DOHH2 (cell line): ENCODE results near the gene MPPED1.

Experiments
- H3F3A ChIP-seq: fragments of 200-600 bp; sonication (generic), shearing (Covaris generic); 2 replicates; pipeline ENCODE4 v1.6.0; 2016; ENCODE audit warnings: antibody characterized with exemption, mild to moderate bottlenecking; ENCODE audit not compliant: control insufficient read depth, insufficient read depth
- H3K27ac ChIP-seq: fragments of 200-600 bp; sonication (generic); 2 replicates; pipeline ENCODE4 v1.5.1; 2014; ENCODE audit warnings: low read depth, mild to moderate bottlenecking, low read length, moderate library complexity
- H3K27me3 ChIP-seq: fragments of 200-600 bp; sonication (generic); 2 replicates; pipeline ENCODE4 v1.6.1; 2014; ENCODE audit warnings: mild to moderate bottlenecking, low read length, mixed read lengths; ENCODE audit not compliant: control insufficient read depth
- H3K36me3 ChIP-seq: fragments of 200-600 bp; sonication (generic); 2 replicates; pipeline ENCODE4 v1.6.1; 2014; ENCODE audit warnings: mild to moderate bottlenecking, low read length, moderate library complexity, mixed read lengths; ENCODE audit not compliant: control insufficient read depth
- H3K4me1 ChIP-seq: fragments of 200-600 bp; sonication (generic); 2 replicates; pipeline ENCODE4 v1.6.1; 2014; ENCODE audit warnings: mild to moderate bottlenecking, low read length, mixed read lengths; ENCODE audit not compliant: control insufficient read depth
- H3K4me2 ChIP-seq: fragments of 200-600 bp; sonication (generic); 2 replicates; pipeline ENCODE4 v1.6.0; 2014; ENCODE audit warnings: mild to moderate bottlenecking, low read length, moderate library complexity
- H3K4me3 ChIP-seq: fragments of 200-600 bp; sonication (generic); 2 replicates; pipeline ENCODE4 v1.5.1; 2014; ENCODE audit warnings: mild to moderate bottlenecking, low read length, mixed read lengths
- H3K79me2 ChIP-seq: fragments of 200-600 bp; sonication (generic); 2 replicates; pipeline ENCODE4 v1.6.1; 2014; ENCODE audit warnings: mild to moderate bottlenecking, low read length, mixed read lengths; ENCODE audit not compliant: control insufficient read depth
- H3K9me2 ChIP-seq: fragments of 200-600 bp; sonication (generic); replicated peaks from 2 replicates; pipeline ENCODE4 v1.6.1; 2014; ENCODE audit warnings: mild to moderate bottlenecking, low read length, mixed read lengths; ENCODE audit not compliant: control insufficient read depth
- H3K9me3 ChIP-seq: fragments of 200-600 bp; sonication (generic); 2 replicates; pipeline ENCODE4 v1.6.1; 2014; ENCODE audit warnings: antibody characterized with exemption, low read length, mixed read lengths; ENCODE audit not compliant: control insufficient read depth, insufficient read depth
- H4K20me1 ChIP-seq: fragments of 200-600 bp; sonication (generic); 2 replicates; pipeline ENCODE4 v1.6.0; 2014; ENCODE audit warnings: low read depth, mild to moderate bottlenecking, antibody characterized with exemption, low read length, moderate library complexity; ENCODE audit not compliant: control insufficient read depth, insufficient read depth
- EZH2phosphoT487 ChIP-seq: fragments of 200-600 bp; sonication (generic); IDR thresholded peaks from 2 replicates; pipeline ENCODE4 v1.6.1; 2017; ENCODE audit warnings: borderline replicate concordance, mild to moderate bottlenecking, antibody characterized with exemption, low read length, moderate library complexity, mixed read lengths
- TF ChIP-seq, protein P1 (sequence below): fragments of 200-600 bp; sonication (generic); IDR thresholded peaks from one replicate; pipeline ENCODE4 v1.5.1; 2014; ENCODE audit warnings: antibody characterized with exemption, mild to moderate bottlenecking, low read depth, low read length; ENCODE audit not compliant: poor library complexity, severe bottlenecking

Gene MPPED1

DNA sequence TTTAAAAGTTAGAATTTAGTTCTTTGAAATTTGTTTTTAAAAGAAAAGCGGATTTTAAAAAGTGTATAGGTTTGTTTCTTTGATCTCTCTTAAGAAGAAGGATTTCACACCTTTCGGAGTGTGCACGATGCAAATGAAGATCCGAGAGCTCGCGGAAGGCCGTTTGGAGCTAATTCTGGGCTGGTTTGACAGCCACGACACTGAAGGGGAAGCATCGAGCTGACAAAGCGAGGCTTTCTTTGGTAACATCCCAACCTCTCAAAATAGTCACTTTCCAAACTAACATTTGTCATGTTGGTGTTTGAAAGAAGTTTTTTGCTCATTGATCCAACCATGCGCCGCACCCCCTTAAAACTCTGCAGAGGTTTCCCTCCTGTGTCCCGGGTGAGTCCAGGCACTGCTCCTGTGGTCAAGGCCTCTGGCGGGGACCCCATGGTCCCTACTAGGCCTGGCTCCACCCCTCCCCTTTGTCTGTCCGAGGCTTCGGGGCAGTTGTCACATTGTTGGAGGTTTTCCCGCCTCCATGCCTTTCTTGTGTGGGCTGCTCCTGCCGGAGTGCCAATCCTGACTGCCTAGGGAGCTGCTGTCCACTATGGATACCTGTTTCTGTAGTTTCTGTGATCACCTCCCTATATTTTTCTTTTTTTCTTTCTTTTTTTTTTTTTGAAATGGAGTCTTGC, 39.7 kb downstream of the MPPED1 start:
- Histone ChIP-seq H3K4me3 (no peak overlapping the region), H3K4me2 (no peak overlapping the region)
- TF ChIP-seq EZH2phosphoT487 = no peak
- TF ChIP-seq, protein P1, sequence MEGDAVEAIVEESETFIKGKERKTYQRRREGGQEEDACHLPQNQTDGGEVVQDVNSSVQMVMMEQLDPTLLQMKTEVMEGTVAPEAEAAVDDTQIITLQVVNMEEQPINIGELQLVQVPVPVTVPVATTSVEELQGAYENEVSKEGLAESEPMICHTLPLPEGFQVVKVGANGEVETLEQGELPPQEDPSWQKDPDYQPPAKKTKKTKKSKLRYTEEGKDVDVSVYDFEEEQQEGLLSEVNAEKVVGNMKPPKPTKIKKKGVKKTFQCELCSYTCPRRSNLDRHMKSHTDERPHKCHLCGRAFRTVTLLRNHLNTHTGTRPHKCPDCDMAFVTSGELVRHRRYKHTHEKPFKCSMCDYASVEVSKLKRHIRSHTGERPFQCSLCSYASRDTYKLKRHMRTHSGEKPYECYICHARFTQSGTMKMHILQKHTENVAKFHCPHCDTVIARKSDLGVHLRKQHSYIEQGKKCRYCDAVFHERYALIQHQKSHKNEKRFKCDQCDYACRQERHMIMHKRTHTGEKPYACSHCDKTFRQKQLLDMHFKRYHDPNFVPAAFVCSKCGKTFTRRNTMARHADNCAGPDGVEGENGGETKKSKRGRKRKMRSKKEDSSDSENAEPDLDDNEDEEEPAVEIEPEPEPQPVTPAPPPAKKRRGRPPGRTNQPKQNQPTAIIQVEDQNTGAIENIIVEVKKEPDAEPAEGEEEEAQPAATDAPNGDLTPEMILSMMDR = no peak

DNA sequence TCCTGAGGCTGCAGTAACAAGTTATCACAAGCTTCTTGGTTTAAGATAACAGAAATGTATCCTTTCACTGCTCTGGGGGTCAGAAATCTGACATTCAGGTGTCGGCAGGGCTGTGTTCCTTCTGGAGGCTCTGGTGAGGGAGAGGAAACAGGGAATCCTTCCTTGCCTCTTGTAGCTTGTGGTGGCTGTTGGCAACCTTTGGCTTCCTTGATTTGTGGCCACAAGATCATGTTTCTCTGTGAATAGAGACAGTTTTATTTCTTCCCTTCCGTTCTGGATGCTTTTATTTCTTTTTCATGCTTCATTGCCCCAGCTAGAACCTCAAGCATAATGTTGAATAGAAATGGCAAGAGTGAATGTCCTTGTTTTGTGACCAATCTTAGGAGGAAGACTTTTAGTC, 44.0 kb downstream of the MPPED1 start:
- Histone ChIP-seq H4K20me1 (no peaks in the 10 kb centered on the region), H3K4me3 (no peak overlapping the region), H3K9me2 (no peaks in the 10 kb centered on the region), H3F3A (no peaks in the 10 kb centered on the region), H3K4me2 (no peak overlapping the region), H3K36me3 (no peaks in the 10 kb centered on the region), H3K79me2 (no peaks in the 10 kb centered on the region), H3K4me1 (no peaks in the 10 kb centered on the region), H3K27ac (no peak overlapping the region), H3K27me3 (no peaks in the 10 kb centered on the region), H3K9me3 (no peaks in the 10 kb centered on the region)
- TF ChIP-seq EZH2phosphoT487 = no peak
- TF ChIP-seq, protein P1 = no peak

More for the DNA sequence above, 39.7 kb downstream of the MPPED1 start:
- no peaks in the 10 kb centered on the region for H3K79me2 ChIP-seq
- H3K27me3 ChIP-seq = peaks cover 3% of the 10 kb centered on the region; the same call in 1 of the 2 replicates
- H3K9me3 ChIP-seq = no peaks in the 10 kb centered on the region
- no peaks in the 10 kb centered on the region for H3K36me3 ChIP-seq
- no peaks in the 10 kb centered on the region for H3K4me1 ChIP-seq
- H3F3A ChIP-seq = no peaks in the 10 kb centered on the region
- no peaks in the 10 kb centered on the region for H3K9me2 ChIP-seq
- no peaks in the 10 kb centered on the region for H4K20me1 ChIP-seq
- no peak overlapping the region for H3K27ac ChIP-seq

DNA sequence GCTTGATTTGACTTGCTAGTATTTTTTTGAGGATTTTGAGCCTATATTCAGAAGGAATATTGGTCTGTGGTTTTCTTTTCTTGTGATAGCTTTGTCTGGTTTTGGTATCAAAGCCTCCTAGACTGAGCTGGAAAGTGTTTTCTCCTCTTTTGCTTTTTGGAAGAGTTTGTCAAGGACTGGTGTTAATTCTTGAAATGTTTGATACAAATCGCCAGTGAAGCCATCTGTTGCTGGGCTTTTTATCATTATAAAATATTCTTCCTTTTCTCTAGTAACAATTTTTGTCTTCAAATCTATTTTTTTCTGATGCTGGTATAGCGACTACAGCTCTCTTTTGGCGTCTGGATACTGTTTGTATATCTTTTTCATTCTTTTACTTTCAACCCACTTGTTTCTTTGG, 45.2 kb downstream of the MPPED1 start:
- no peaks in the 10 kb centered on the region for H3K36me3 ChIP-seq
- H4K20me1 ChIP-seq = no peaks in the 10 kb centered on the region
- no peaks in the 10 kb centered on the region for H3K27me3 ChIP-seq
- no peak overlapping the region for H3K4me2 ChIP-seq
- H3K9me2 ChIP-seq = no peaks in the 10 kb centered on the region
- H3K9me3 ChIP-seq = no peaks in the 10 kb centered on the region
- H3F3A ChIP-seq = no peaks in the 10 kb centered on the region
- TF ChIP-seq, protein P1 = no peak
- TF ChIP-seq EZH2phosphoT487 = no peak
- no peak overlapping the region for H3K4me3 ChIP-seq
- no peaks in the 10 kb centered on the region for H3K79me2 ChIP-seq
- H3K4me1 ChIP-seq = no peaks in the 10 kb centered on the region
- no peak overlapping the region for H3K27ac ChIP-seq
